Measurements from ENCODE around the gene FUT6. TPM values are rescaled to one million over a fixed set of nuclear protein-coding genes. Genes with fewer than 3 reads are reported as not detected.
"Not testable (repeated sequence)": the region's sequence is repeated elsewhere in the genome, so short reads cannot be mapped to it uniquely, and the experiment has no call there.

FUT6 gene
- total RNA-seq, 1 donor from 2014 or later = not detected

- no peak for DNase-seq (ENCODE audit: extremely low read depth, low read depth, low spot score)
Observed at GRCh38 chr19:5857203-5858081, 17.9 kb upstream of the FUT6 start.

- not testable (repeated sequence) for DNase-seq (ENCODE audit: extremely low read depth, low read depth, low spot score)
Observed at GRCh38 chr19:5855151-5855550, 15.6 kb upstream of the FUT6 start.

- not testable (repeated sequence) for DNase-seq (ENCODE audit: extremely low read depth, low read depth, low spot score)
Observed at GRCh38 chr19:5854121-5854520, 14.6 kb upstream of the FUT6 start.

- DNase-seq (ENCODE audit: extremely low read depth, low read depth, low spot score) = no peak
Observed at GRCh38 chr19:5851302-5851701, 11.8 kb upstream of the FUT6 start, which contains the start of gene FUT3. Gene FUT3 (minus strand): TSS chr19:5851449.

- DNase-seq (ENCODE audit: extremely low read depth, low read depth, low spot score) = no peak
Observed at GRCh38 chr19:5850743-5851293, 11.3 kb upstream of the FUT6 start.

GRCh38 chr19:5850189-5850588, 10.7 kb upstream of the FUT6 start:
- DNase-seq (ENCODE audit: extremely low read depth, low read depth, low spot score) = no peak

GRCh38 chr19:5848621-5849020, 9.1 kb upstream of the FUT6 start:
- DNase-seq (ENCODE audit: extremely low read depth, low read depth, low spot score) = not testable (repeated sequence)

- DNase-seq (ENCODE audit: extremely low read depth, low read depth, low spot score) = not testable (repeated sequence)
Observed at GRCh38 chr19:5847846-5848245, 8.3 kb upstream of the FUT6 start.

GRCh38 chr19:5844456-5845433, 5.2 kb upstream of the FUT6 start:
- DNase-seq (ENCODE audit: extremely low read depth, low read depth, low spot score) = no peak

- no peak for DNase-seq (ENCODE audit: extremely low read depth, low read depth, low spot score)
Observed at GRCh38 chr19:5843295-5843927, 3.9 kb upstream of the FUT6 start.

- not testable (repeated sequence) for DNase-seq (ENCODE audit: extremely low read depth, low read depth, low spot score)
Observed at GRCh38 chr19:5841735-5842111, 2.2 kb upstream of the FUT6 start.

GRCh38 chr19:5838353-5839064, 993 bp downstream of the FUT6 start:
- no peak for DNase-seq (ENCODE audit: extremely low read depth, low read depth, low spot score)

GRCh38 chr19:5837761-5838352, 1.6 kb downstream of the FUT6 start:
- no peak for DNase-seq (ENCODE audit: extremely low read depth, low read depth, low spot score)

- no peak for DNase-seq (ENCODE audit: extremely low read depth, low read depth, low spot score)
Observed at GRCh38 chr19:5832527-5833216, 6.8 kb downstream of the FUT6 start.

GRCh38 chr19:5832061-5832460, 7.4 kb downstream of the FUT6 start:
- DNase-seq (ENCODE audit: extremely low read depth, low read depth, low spot score) = no peak

- DNase-seq (ENCODE audit: extremely low read depth, low read depth, low spot score) = no peak
Observed at GRCh38 chr19:5831159-5831558, 8.3 kb downstream of the FUT6 start.

- no peak for DNase-seq (ENCODE audit: extremely low read depth, low read depth, low spot score)
Observed at GRCh38 chr19:5829567-5830310, 9.8 kb downstream of the FUT6 start.

Data from glomerular endothelial cell (primary cell).